HG03103 (cell line): ENCODE measurements around the gene RBL2.
"Not testable (repeated sequence)": the region's sequence is repeated elsewhere in the genome, so short reads cannot be mapped to it uniquely, and the experiment has no call there.

Experiments
- ATAC-seq: cut with Tn5 transposase; IDR thresholded peaks from one replicate; pipeline ENCODE4 v1.9.1; 2021; ENCODE audit warnings: low read depth; ENCODE audit not compliant: unreplicated experiment

The RBL2 gene

DNA sequence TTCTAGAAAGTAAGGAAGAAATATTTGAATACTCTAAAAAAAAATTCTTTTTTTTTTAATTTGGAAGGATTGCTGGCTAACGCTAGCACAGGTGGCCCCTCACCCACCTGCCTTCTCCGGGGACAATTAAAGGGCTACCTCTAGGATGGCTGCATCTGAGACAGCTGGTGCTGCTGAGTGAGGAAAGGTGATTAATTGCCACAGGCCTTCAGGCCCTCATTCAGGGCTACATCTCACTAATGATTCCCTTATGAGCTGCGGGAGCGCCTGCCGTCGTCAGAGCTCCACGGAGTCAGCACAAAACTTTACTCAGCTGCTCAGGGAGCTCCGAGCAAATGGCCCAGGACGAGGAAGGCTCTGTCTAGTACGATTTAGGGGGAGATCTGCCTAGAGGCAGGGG, 95.8 kb downstream of the RBL2 start:
- no peak for ATAC-seq

DNA sequence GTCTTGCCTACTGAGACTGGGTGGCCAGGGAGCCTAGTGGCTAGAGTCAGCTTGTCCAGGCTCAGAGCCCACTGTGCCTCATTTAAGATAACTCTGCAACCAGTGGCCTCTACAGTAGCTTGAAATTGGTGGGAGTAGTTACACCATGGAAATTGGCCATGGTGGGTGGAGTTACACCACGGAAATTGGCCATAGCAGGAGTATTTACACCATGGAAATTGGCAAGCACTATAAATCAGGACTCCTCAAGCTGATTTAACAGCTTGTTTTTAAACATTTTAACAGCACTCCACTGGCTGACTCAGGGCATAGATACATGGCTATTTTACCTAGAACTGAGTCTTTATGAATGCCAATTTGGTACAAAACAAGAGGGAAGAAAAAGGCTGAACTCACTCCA, 96.5 kb downstream of the RBL2 start:
- no peak for ATAC-seq

DNA sequence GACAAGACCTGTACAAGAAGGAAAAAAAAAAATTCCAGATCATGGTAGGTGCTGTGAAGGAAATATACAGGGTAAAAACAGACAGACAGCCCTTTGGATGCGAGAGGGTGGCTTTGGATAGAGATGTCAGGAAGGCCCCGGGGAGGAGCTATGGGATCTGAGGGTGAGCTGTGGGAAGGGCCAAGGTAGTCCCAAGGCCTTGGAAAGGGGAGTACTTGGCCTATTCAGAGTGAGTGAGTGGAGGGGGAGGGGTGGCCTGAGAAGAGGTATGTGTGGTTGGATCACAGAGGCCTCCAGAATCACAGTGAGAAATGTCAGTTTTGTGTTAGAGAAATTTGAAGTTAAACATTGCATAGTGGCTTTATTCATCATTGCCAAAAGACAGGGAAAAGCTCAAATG, 99.9 kb downstream of the RBL2 start:
- no peak for ATAC-seq

DNA sequence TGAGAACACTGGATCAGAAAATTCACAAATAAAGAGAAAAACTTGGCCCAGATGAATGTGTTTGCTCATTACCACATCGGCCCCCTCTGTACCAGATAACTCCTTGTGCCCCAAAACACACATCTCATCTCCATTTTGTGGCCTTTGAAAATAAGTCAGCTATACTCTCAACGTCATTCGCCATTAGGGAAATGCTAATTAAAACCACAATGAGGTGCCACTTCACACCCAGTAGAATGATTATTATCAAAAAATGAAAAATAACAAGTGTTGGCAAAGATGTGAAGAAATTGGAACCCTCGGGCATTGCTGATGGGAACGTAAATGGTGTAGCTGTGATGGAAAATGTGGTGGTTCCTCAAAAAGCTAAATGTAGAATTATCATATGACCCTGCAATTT, 103.4 kb downstream of the RBL2 start:
- ATAC-seq = no peak

DNA sequence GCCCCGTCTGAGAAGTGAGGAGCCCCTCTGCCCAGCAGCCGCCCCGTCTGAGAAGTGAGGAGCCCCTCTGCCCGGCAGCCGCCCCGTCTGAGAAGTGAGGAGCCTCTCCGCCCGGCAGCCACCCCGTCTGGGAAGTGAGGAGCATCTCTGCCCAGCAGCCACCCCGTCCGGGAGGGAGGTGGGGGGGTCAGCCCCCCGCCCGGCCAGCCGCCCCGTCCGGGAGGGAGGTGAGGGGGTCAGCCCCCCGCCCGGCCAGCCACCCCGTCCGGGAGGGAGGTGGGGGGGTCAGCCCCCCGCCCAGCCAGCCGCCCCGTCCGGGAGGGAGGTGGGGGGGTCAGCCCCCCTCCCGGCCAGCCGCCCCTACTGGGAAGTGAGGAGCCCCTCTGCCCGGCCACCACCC, 105.1 kb downstream of the RBL2 start:
- ATAC-seq = not testable (repeated sequence)

DNA sequence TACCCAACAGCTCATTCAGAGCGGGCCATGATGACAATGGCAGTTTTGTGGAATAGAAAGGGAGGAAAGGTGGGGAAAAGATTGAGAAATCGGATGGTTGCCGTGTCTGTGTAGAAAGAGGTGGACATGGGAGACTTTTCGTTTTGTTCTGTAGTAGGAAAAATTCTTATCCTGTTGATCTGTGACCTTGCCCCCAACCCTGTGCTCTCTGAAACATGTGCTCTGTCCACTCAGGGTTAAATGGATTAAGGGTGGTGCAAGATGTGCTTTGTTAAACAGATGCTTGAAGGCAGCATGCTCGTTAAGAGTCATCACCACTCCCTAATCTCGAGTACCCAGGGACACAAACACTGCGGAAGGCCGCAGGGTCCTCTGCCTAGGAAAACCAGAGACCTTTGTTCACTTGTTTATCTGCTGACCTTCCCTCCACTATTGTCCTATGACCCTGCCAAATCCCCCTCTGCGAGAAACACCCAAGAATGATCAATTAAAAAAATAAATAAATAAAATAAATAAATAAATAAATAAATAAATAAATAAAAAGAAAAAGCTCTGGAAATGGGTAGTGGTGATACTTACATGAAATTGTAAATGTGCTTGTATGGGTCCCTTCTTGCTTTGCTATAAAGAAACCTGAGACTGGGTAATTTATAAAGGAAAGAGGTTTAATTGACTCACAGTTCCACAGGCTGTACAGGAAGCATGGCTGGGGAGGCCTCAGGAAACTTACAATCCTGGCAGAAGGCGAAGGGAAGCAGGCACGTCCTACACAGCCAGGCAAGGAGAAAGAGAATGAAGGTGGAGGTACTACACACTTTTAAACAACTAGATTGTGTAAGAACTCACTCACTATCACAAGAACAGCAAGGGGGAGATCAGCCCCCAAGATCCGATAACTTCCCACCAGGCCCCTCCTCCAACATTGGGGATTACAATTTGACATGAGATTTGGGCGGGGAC, 105.8 kb downstream of the RBL2 start:
- ATAC-seq = not testable (repeated sequence)
